Amniotic stem cell (primary cell): Measurements from ENCODE around the gene SRPK2.

Experiments used
- DNase-seq: peaks from one replicate; lab custom pipeline; 2025; lab: John Stamatoyannopoulos, UW

The SRPK2 gene

DNA sequence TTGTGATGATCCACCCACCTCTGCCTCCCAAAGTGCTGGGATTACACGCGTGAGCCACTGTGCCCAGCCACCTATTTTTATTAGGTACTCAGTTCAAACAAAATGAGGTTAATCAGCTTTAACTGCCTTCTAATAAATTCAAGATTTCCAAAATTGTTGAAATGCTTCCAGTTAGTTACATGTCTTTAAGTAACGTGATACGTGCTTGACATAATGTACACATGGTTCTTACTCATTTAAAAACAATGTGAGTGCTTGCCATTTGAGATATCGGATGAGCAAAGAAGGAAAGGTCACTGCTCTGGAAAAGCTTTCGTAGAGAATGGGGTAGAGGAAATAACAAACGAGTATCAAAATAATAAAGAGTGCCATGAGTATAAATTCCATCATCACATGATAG, 291.1 kb downstream of the SRPK2 start:
- peak; percentile 70 for DNase-seq

DNA sequence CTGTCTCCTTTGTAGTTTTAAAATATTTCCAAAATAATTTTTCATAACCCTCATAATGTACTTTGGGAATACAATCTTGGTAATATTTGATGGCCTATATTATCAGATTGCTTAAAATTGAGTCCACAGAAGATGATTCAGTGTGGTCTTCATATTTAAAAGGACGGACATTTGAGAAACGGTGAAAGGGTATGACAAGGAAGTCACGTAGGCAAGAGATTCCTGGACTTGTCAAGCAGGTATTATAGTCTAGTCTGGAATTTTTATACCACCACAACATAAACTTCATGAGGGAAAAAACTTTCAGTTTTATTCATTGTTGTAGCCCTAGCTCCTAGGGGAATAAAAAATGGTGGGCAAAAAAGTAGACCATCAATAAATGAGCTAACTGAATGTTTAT, 292.4 kb downstream of the SRPK2 start:
- no peak for DNase-seq

DNA sequence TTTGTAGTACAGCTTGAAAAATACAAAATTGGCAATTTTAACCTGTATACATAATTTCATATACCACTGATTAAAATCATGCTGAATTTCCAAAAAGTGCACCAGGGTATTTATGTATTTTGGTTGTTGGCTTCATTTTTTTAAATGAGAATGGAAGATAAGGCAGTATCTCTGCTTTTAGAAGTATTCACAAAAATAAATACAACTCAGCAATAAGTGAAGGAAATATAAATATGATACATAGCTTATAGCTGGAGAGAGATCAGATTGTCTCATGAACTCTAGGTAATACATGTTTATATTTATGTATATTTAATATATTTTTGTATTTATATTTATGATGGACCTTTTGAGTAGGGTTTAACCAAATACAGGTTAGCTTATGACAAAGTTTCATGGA, 293.8 kb downstream of the SRPK2 start:
- no peak for DNase-seq

DNA sequence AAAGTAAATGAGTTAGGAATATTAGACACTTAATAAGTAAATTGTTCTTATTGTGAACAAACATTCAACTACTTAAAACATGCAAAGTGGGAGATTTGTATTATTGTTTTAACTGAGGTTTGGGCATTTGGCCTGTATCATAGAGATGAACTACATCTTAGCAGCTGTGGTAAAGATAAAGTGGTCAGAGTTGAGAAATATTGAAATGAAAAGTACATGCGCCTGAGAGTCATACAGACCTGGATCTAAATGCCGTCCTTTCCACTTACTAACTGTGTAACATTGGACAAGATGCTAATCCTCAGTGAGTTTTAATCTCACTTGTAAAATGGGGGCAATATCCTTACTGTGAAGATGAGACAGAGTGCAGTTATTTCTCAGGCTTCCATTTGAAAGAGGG, 300.3 kb downstream of the SRPK2 start:
- no peak for DNase-seq

DNA sequence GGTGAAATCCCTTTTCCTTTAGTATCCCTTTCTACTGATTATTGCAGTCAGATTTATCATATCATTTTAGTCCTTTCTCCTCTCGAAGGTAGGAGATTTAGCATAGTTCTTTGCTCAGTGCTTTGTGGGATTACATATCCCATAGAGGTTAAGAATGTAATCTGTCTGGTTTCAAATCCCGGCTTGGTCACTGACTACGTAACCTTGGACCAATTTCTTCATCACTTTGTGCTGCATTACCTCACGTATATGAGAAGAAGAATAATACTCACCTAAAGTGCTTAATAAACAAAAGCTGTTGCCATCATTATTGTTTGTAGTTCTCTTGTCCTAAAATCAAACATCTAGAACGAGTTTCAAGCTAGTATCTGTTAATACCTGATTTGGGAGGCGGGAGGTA, 300.7 kb downstream of the SRPK2 start:
- no peak for DNase-seq

DNA sequence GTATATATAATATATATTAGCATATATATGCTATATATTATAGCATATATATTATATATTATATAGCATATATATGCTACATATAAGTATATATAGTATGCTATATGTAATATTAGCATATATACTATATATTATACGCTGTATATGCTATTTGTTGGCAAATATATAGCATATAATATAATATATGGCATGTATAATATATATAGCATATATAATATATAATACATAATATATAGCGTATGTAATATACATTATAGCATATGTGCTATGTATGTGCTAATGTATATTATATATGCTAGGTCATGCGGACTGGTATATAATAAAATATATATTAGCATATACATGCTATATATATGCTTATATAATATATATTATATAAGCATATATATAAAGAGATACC, 301.9 kb downstream of the SRPK2 start:
- DNase-seq, result no peak

DNA sequence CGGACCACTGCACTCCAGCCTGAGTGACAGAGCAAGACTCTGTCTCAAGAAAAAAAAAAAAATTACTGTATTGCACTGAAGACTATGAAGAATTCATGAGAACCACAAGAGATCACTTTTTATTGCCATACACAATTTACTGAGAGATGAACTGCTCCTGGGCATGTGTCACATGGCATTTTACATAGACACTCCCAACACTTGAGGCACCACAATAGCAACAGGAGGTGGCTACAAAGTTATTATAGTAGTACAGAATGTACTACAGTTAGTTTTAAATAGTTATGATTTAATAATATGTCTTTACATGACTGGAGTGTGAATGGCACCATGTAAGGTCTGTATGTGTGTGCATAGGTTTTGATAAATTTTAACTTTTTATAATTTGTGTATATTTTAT, 304.1 kb downstream of the SRPK2 start:
- no peak for DNase-seq

DNA sequence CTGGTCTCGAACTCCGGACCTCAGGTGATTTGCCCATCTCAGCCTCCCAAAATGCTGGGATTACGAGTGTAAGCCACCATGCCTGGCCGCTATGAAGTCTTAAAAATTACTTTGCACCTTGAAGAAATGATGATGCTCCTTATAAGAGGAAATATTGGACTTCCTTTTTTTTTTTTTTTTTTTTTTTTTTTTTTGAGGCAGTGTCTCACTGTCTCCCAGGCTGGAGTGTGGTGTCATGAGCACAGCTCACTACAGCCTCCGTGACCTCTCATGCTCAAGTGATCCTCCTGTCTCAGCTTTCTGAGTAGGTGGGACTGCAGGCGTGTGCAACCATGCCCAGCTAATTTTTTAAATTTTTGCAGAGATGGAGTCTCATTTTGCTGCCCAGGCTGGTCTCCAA, 309.4 kb downstream of the SRPK2 start:
- no peak for DNase-seq

DNA sequence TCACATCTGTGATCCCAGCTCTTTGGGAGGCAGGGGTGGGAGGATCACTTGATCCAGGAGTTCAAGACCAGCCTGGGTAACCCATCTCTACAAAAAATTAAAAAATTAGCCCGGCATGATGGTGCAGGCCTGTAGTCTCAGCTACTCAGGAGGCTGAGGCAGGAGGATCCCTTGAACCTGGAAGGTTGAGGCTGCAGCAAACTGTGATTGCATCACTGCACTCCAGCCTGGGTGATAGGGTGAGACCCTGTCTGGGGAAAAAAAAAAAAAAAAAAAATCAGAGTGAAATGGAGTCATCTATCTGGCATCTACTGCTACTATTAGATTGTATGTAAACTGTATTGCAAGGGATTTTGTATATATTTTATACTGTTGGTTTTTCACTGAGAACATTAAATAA, 315.6 kb downstream of the SRPK2 start:
- no peak for DNase-seq

DNA sequence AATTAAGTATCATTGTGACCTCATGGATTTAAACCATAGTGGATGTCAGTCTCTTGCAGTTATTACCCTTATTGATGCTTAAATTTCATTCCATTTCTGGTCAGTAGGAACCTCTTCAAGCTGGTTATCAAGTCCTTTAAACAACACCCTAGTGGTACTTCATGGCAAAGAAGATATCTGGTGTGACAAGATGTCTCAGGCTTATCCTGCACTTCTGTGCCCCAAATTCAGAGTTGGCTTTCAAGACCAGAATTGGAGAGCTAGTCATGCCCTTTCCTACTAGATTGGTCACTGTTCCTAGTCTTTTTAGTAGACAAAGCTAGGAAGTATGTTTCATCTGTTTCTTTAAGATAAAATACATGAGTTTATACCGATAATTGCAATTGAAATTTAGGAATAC, 319.8 kb downstream of the SRPK2 start:
- no peak for DNase-seq

DNA sequence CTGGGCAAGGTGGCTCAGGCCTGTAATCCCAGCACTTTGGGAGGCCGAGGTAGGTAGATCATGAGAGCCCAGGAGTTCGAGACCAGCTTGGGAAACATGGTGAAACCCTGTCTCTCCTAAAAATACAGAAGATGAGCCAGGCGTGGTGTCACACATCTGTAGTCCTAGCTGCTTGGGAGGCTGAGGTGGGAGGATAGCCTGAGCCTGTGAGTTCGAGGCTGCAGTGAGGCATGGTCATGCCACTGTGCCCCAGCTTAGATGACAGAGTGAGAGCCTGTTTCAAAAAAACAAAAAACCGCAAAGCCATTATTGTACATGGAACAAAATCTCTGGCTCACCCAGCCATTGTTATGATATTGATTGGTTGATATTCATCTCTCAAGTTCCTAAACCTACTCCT, 321.0 kb downstream of the SRPK2 start:
- DNase-seq, result no peak
